ENCODE measurements around the gene IL1RAPL1.

Gene IL1RAPL1

DNA sequence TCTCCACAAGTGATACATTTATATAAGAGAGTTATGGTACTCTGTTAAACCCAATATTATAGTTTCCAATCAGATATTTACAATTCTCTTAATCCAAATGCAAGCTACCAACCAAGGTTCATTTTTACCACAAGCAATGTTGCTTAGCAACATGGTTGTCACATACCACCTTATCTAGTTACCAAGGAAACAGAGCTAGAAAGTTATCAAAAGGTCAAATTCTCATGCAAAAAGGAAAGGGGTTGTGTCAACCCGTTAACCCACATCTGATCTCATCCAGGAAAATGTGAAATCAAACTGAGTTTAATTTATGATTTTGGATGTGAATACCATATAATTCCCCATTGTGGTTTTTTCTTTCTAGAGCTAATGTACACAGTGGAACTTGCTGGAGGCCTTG lies 1354.0 kb downstream of the IL1RAPL1 start:
- no peak for DNase-seq

DNA sequence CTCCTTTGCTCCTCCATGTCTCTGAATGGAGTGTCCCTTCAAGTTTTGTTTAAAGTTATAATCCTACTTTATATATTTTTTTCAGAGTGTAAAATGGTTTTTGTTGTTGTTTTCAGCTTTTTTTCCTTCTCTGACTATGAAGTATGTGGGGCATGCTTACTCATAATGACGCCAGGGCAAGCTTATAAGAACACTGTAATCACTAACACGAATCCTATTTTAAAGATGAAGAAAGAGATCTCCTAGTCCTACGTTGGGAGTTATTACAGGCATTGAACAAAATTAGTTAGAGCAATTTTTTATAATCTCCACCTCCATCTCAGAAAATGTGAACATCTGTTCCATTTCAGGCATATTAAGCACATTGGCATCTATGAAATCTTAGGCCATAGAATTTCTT lies 1360.0 kb downstream of the IL1RAPL1 start:
- DNase-seq: no peak

DNA sequence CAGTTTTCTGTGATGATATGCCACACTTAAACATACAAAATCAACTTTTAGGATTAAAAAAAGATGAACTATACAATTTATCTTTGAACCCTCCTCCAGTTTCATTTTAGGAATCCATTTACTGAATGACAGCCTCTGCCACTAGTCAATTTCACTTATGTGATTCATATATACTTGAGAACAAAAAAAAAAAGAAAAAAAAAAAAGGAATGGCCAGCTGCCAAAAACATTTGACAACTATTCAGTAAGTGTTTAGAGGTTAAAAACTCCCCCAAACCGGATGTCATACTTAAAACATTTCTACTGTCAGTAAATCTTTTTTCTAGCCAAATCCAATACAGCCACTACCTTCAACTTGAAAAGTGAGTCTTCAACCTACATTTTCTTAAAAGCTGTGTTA lies 1361.4 kb downstream of the IL1RAPL1 start:
- no peak for DNase-seq

DNA sequence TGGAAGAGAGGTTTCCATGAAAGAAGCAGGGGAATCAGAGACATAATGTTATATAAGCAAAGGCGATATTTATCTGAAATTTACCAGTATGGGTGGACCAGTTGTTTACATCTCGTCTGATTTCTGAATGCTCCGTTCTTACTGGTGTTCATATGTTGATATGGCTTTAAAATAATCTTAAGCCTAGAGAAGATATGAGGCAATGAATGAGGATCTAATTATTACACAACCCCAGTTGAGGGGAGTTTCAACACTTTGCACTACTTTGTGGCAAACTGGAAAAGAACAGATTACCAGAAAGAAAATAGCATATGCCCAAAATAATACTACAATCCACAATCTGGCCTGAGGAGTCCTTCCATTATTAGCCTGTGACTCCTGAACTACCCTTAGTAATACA lies 1364.8 kb downstream of the IL1RAPL1 start:
- no peak for DNase-seq

DNA sequence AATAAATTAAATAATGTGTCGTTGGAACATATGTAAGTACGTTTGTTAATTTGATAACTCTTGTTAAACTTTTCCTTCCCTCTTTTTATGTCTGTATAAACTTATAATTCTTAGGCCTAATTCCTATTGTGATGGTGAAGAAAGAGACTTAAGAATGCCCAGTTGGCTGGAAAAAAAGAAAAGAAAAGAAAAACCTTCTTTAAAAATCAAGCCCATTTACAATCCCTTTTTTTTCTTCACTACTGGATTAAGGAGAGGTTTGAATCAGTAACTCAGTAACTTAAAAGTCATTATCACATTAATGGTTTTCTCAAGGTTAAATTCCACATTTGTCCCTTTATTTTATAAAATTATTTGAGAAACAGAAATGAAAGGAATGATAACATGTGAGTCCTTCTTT lies 1374.8 kb downstream of the IL1RAPL1 start:
- DNase-seq: no peak

DNA sequence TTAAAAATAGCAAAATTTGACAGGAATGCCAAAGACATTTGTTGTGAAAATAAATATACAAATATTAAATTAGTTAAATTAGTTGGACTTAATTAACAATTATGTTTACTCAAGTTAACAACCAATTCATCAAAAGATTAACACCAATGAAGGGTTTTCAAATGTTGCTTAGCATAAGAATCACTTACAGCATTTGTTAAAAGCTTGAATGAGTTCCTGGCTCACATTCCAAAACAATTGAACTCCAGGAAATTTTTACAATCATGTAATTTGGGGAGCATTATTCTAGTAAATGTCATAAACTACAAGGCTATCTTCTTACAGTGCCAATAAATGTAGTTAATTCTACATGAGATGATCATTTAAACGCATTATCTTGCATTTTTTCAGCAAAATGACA lies 1378.4 kb downstream of the IL1RAPL1 start:
- DNase-seq: no peak

DNA sequence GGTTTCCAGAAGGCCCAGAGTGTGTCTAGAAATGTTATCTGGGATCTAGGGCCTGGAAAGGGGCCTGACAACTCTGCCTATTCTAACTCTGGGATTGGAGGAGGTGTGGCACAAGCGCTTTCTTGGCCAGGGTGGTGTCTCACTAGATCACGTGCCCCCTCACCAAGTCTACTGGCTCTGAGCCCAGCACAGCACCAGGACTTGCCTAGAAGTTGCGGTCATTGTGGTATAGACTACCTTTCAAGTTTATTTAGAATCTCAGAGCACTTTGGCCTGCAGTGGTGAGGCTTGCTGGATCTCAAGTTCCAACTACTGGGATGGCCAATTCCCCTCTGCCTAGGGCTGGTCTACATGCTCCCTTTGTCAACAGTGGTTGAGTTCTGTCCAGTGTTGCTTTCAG lies 1404.8 kb downstream of the IL1RAPL1 start:
- DNase-seq: no peak

DNA sequence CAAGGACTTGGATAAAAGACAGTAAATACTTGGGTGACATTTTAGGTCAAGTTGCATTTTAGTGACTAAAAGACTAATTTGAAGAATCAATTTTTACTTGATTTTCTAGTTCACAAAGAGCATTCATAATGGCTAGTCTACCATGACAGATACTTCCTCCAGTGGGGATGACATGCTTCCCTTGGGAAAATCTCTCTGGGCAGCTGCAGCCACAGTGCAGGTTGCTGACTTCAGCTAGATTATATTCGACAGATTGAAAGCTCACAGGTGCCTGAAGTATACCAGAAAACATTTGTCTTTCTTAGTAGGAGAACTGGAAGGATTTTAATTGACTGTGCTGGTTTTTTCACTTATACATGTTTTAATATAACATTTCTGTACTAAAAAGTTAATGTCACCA lies 1418.6 kb downstream of the IL1RAPL1 start:
- no peak for DNase-seq
